Activated B cell treated with CpG ODN at 0.5 μM for 24 hours (primary cell): ENCODE measurements around the gene DPM2. TPM values are rescaled to one million over a fixed set of nuclear protein-coding genes. Genes with fewer than 3 reads are reported as not detected.

Experiments used
- ATAC-seq: fragments of 200-7000 bp; cut with Tn5 transposase; one replicate; pipeline ENCODE4 v1.10.0; 2021; ENCODE audit warnings: low read depth, mild to moderate bottlenecking, moderate library complexity
- CTCF ChIA-PET: fragments of 350-600 bp; sonication (Branson Sonifier 250); formaldehyde crosslinking; loops from one replicate; lab custom pipeline; 2021; ENCODE audit warnings: antibody characterized with exemption; lab: Charles Lee
- POLR2A ChIA-PET: fragments of 350-600 bp; sonication (Branson Sonifier 250); formaldehyde crosslinking; loops from one replicate; lab custom pipeline; 2021; ENCODE audit warnings: antibody characterized with exemption; lab: Charles Lee
- DNase-seq: peaks from one replicate; pipeline ENCODE4 v3.0.0; 2022
- H3K27ac Mint-ChIP-seq: one replicate; pipeline ENCODE4 v1.8.0; 2020; ENCODE audit warnings: mixed read lengths
- H3K27me3 Mint-ChIP-seq: one replicate; pipeline ENCODE4 v1.8.0; 2021; ENCODE audit warnings: mixed read lengths
- H3K36me3 Mint-ChIP-seq: one replicate; pipeline ENCODE4 v1.8.0; 2021; ENCODE audit warnings: low read depth, mixed read lengths
- H3K4me1 Mint-ChIP-seq: one replicate; pipeline ENCODE4 v1.8.0; 2021; ENCODE audit warnings: mixed read lengths
- H3K4me3 Mint-ChIP-seq: one replicate; pipeline ENCODE4 v1.8.0; 2020; ENCODE audit warnings: mild to moderate bottlenecking, mixed read lengths
- H3K9me3 Mint-ChIP-seq: one replicate; pipeline ENCODE4 v1.8.0; 2020; ENCODE audit warnings: mixed read lengths
- CTCF ChIP-seq: fragments of 200-600 bp; IDR thresholded peaks from one replicate; pipeline ENCODE4 v1.8.0; 2022; ENCODE audit warnings: antibody characterized with exemption, mild to moderate bottlenecking
- intact Hi-C: fragments of 100-400 bp; cut with micrococcal nuclease; formaldehyde crosslinking; loops from one replicate; pipeline ENCODE4 v1.15.1; 2024
- total RNA-seq: library from RNA; stranded (reverse); gene quantifications from 2 replicates; pipeline ENCODE4 v1.2.3, GENCODE V29; 2022

The DPM2 gene
- total RNA-seq, 1 donor from 2014 or later = 50.6 TPM

- Mint-ChIP-seq H3K27ac (peak overlapping the region; percentile 97), H3K9me3 (no peaks in the 10 kb centered on the region), H3K4me1 (peaks cover 99% of the 10 kb centered on the region), H3K4me3 (no peak overlapping the region), H3K36me3 (peaks cover 15% of the 10 kb centered on the region), H3K27me3 (no peaks in the 10 kb centered on the region)
- DNase-seq (no peak), ATAC-seq (no peak)
- POLR2A ChIA-PET = interaction anchor here (0.5 to 5.3 kb wide), 3 partner anchors 8 to 58 kb away, joined by 3 to 93 read pairs (median 3); partner anchors contain the start of gene EEIG1
- no peak for TF ChIP-seq CTCF
- CTCF ChIA-PET = no interaction called here
- intact Hi-C loops = no loop called here
Measured at GRCh38 chr9:127973169-127974000, 35.7 kb upstream of the DPM2 start.

DNA sequence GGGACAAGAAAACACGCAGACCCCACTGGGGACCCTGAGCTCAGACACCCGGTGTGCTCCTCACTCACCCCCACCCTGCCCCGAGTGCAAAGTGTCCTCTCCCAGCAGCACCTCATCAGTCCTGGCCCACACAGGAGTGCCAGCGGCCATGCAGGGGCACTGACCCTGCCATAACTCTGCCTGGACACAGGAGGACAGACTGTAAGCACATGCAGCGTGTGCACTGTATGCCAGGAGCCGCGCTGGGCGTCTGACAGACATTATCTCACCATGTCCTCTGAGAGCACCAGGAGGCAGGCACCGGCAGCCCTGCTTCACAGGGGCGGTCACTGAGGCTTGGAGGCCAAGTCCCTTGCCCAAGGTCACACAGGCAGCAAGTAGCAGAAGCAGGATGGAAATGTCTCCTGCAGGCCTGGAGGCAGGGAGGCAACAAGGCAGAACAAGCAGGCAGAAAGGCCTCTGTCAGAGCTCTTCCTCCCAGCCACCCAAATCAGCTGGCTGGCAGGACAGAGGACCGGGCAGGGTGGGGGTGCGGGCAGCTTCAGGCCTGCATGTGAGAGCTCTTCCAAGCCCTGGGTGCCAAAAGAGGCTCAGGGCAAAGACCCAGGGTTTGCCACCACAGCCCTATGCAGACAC, 34.7 kb upstream of the DPM2 start:
- TF ChIP-seq CTCF = no peak
- peaks cover 15% of the 10 kb centered on the region for H3K36me3 Mint-ChIP-seq
- peak overlapping the region; percentile 97 for H3K27ac Mint-ChIP-seq
- ChIA-PET POLR2A (interaction anchor here (0.8 to 5.3 kb wide), 8 partner anchors 9 to 156 kb away, joined by 3 to 93 read pairs (median 8); partner anchors contain the start of gene EEIG1), CTCF (interaction anchor here (1.0 kb wide), 1 partner anchor 11 kb away, joined by 3 read pairs; no protein-coding TSS in a partner anchor)
- peak overlapping the region; percentile 32 for H3K4me3 Mint-ChIP-seq
- H3K9me3 Mint-ChIP-seq = no peaks in the 10 kb centered on the region
- DNase-seq = no peak
- H3K27me3 Mint-ChIP-seq = no peaks in the 10 kb centered on the region
- ATAC-seq = no peak
- intact Hi-C loops = no loop called here
- H3K4me1 Mint-ChIP-seq = peaks cover 100% of the 10 kb centered on the region

DNA sequence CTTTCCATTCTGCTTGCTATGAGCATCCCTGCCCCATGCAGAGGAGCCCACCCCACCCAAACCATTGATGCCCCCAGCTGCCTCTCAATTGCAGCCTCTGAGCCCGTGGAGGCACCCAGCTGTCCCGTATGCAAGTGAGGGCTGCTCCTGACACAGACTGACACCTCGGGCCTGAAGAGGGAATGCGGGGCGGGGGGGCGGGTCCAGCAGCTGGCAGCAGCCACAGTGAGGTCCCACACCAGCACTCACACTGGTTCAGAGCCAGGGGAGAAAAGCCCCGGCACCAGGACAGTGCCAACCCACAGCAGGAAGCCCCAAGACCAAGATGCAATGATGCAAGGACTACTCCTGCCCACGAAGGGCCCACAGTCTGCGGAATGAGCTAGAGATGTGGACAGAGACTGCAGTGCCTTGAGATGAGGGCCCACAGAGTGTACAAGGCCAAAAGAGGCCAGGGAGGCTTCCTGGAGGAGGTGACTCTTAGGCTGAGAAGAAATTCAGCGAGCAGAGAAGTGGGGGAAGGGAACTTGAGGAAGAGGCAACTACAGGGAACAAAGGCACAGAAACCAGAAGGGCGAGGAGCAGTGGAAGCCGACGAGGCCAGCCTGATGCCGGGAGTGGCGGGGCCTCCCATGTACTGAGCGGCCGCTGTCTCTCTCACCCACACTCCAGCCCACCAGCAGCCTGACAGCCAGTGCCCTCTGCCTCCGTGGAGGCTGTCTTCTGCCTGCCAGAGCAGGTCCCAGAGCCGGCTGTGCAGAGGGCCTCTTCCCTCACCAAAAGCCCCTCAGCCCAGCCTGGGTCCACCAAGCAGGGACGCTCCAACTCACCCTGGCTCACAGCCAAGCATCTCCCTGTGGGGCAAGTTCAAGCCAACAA, 33.9 kb upstream of the DPM2 start:
- Mint-ChIP-seq H3K9me3 (no peaks in the 10 kb centered on the region), H3K36me3 (peaks cover 15% of the 10 kb centered on the region), H3K4me1 (peaks cover 100% of the 10 kb centered on the region), H3K27me3 (no peaks in the 10 kb centered on the region), H3K4me3 (peak overlapping the region; percentile 79), H3K27ac (peak overlapping the region; percentile 97)
- CTCF ChIA-PET = interaction anchor here (1.0 kb wide), 1 partner anchor 12 kb away, joined by 3 read pairs; no protein-coding TSS in a partner anchor
- POLR2A ChIA-PET = interaction anchor here (0.8 to 5.3 kb wide), 12 partner anchors 10 to 157 kb away, joined by 3 to 93 read pairs (median 6); partner anchors contain the start of genes EEIG1 and NAIF1
- intact Hi-C loops = loop anchor here (2.0 kb wide), 2 partner anchors 13 to 55 kb away; no protein-coding TSS in a partner anchor
- ATAC-seq (peak; percentile 15), DNase-seq (no peak)
- no peak for TF ChIP-seq CTCF

- H3K9me3 Mint-ChIP-seq = no peaks in the 10 kb centered on the region
- ATAC-seq = peak; percentile 74
- peak overlapping the region; percentile 97 for H3K27ac Mint-ChIP-seq
- DNase-seq = peak; percentile 50
- peaks cover 100% of the 10 kb centered on the region for H3K4me1 Mint-ChIP-seq
- no peak for TF ChIP-seq CTCF
- no peaks in the 10 kb centered on the region for H3K27me3 Mint-ChIP-seq
- peaks cover 13% of the 10 kb centered on the region for H3K36me3 Mint-ChIP-seq
- peak overlapping the region; percentile 79 for H3K4me3 Mint-ChIP-seq
- ChIA-PET POLR2A (interaction anchor here (0.5 to 5.3 kb wide), 19 partner anchors 10 to 158 kb away, joined by 3 to 93 read pairs (median 5); partner anchors contain the start of genes EEIG1, NAIF1, SLC25A25 and ST6GALNAC4), CTCF (interaction anchor here (0.8 to 1.5 kb wide), 4 partner anchors 8 to 65 kb away, joined by 3 to 9 read pairs (median 4); no protein-coding TSS in a partner anchor)
- intact Hi-C loops = loop anchor here (1.0 to 2.0 kb wide), 4 partner anchors 9 to 56 kb away; no protein-coding TSS in a partner anchor
Measured at GRCh38 chr9:127970401-127971313, 33.0 kb upstream of the DPM2 start.
